Mesenchymal stem cell (in vitro differentiated cells and primary cell): Measurements from ENCODE around the gene LMF1.

ENCODE experiments used
- DNase-seq: peaks from one replicate; pipeline ENCODE4 v3.0.0-alpha.2; 2013
- H2AFZ ChIP-seq: one replicate; pipeline ENCODE4 v1.6.1; 2013; ENCODE audit warnings: low read depth, mild to moderate bottlenecking, control low read depth, inconsistent platforms, low read length, moderate library complexity
- H2AK5ac ChIP-seq: 2 replicates; pipeline ENCODE4 v1.6.1; 2013; ENCODE audit warnings: low read length, moderate library complexity, mild to moderate bottlenecking, inconsistent platforms; ENCODE audit not compliant: severe bottlenecking
- H2BK120ac ChIP-seq: one replicate; pipeline ENCODE4 v1.6.1; 2013; ENCODE audit warnings: low read depth, mild to moderate bottlenecking, inconsistent platforms, low read length, moderate library complexity
- H2BK12ac ChIP-seq, 2 experiments: one replicate each; pipeline ENCODE4 v1.6.1; 2013; ENCODE audit warnings: inconsistent platforms in 2 of 2, low read length in 2 of 2, mild to moderate bottlenecking in 2 of 2, moderate library complexity in 2 of 2, control low read depth in 1 of 2
- H2BK15ac ChIP-seq: one replicate; pipeline ENCODE4 v1.6.1; 2013; ENCODE audit warnings: mild to moderate bottlenecking, low read depth, inconsistent platforms; ENCODE audit not compliant: poor library complexity, severe bottlenecking
- H2BK5ac ChIP-seq: 2 replicates; pipeline ENCODE4 v1.6.1; 2013; ENCODE audit warnings: low read depth, mild to moderate bottlenecking, low read length, control low read depth, inconsistent platforms; ENCODE audit not compliant: poor library complexity, severe bottlenecking
- H3K14ac ChIP-seq, 2 experiments: one replicate each; pipeline ENCODE4 v1.6.1; 2013; ENCODE audit warnings: inconsistent platforms in 2 of 2, low read length in 2 of 2, control low read depth in 1 of 2, mild to moderate bottlenecking in 1 of 2, moderate library complexity in 1 of 2
- H3K18ac ChIP-seq, 2 experiments: one replicate each; pipeline ENCODE4 v1.6.1; 2013; ENCODE audit warnings: inconsistent platforms in 2 of 2, low read length in 2 of 2, control low read depth in 1 of 2, low read depth in 1 of 2, mild to moderate bottlenecking in 1 of 2
- H3K23ac ChIP-seq, 2 experiments: one replicate each; pipeline ENCODE4 v1.6.1; 2013; ENCODE audit warnings: inconsistent platforms in 2 of 2, low read length in 2 of 2, mild to moderate bottlenecking in 2 of 2, moderate library complexity in 2 of 2, control low read depth in 1 of 2
- H3K27ac ChIP-seq: 2 replicates; pipeline ENCODE4 v1.5.1; 2013; ENCODE audit warnings: mild to moderate bottlenecking, moderate library complexity, low read length, control low read depth, inconsistent platforms; ENCODE audit not compliant: poor library complexity, severe bottlenecking
- H3K27me3 ChIP-seq, 2 experiments: 2 replicates each; pipeline versions ENCODE4 v1.6.1 to v1.7.0; 2013; ENCODE audit warnings: low read length in 2 of 2, mild to moderate bottlenecking in 2 of 2, moderate library complexity in 2 of 2, control low read depth in 1 of 2, inconsistent platforms in 1 of 2; ENCODE audit not compliant: control insufficient read depth in 1 of 2, insufficient read depth in 1 of 2
- H3K36me3 ChIP-seq, 2 experiments: 2 replicates each; pipeline versions ENCODE4 v1.6.1 to v1.7.0; 2013; ENCODE audit warnings: low read length in 2 of 2, control low read depth in 1 of 2, inconsistent platforms in 1 of 2, low read depth in 1 of 2, mild to moderate bottlenecking in 1 of 2; ENCODE audit not compliant: insufficient read depth in 2 of 2, control insufficient read depth in 1 of 2
- H3K4ac ChIP-seq, 2 experiments: one replicate each; pipeline ENCODE4 v1.6.1; 2013; ENCODE audit warnings: inconsistent platforms in 2 of 2, low read length in 2 of 2, mild to moderate bottlenecking in 2 of 2, moderate library complexity in 2 of 2, control low read depth in 1 of 2, low read depth in 1 of 2
- H3K4me1 ChIP-seq: 2 replicates; pipeline ENCODE4 v1.6.1; 2013; ENCODE audit warnings: low read depth, low read length, control low read depth; ENCODE audit not compliant: control insufficient read depth, insufficient read depth
- H3K4me2 ChIP-seq: 2 replicates; pipeline ENCODE4 v1.6.1; 2013; ENCODE audit warnings: low read length, mild to moderate bottlenecking, inconsistent platforms; ENCODE audit not compliant: poor library complexity, severe bottlenecking
- H3K4me3 ChIP-seq, 2 experiments: 2 replicates each; pipeline versions ENCODE4 v1.5.1 to v1.7.0; 2013; ENCODE audit warnings: low read length in 2 of 2, mild to moderate bottlenecking in 2 of 2, control low read depth in 1 of 2, low read depth in 1 of 2; ENCODE audit not compliant: insufficient read depth in 1 of 2
- H3K79me1 ChIP-seq: replicated peaks from 2 replicates; pipeline ENCODE4 v1.6.1; 2013; ENCODE audit warnings: mild to moderate bottlenecking, control low read depth, low read length, inconsistent platforms; ENCODE audit not compliant: poor library complexity, severe bottlenecking
- H3K9ac ChIP-seq: 2 replicates; pipeline ENCODE4 v1.7.0; 2013; ENCODE audit warnings: mild to moderate bottlenecking, low read length, moderate library complexity
- H3K9me3 ChIP-seq: 2 replicates; pipeline ENCODE4 v1.7.0; 2013; ENCODE audit warnings: mild to moderate bottlenecking, low read length; ENCODE audit not compliant: control insufficient read depth
- H4K8ac ChIP-seq: one replicate; pipeline ENCODE4 v1.6.1; 2013; ENCODE audit warnings: inconsistent platforms, mild to moderate bottlenecking, low read length, moderate library complexity
- H4K91ac ChIP-seq: one replicate; pipeline ENCODE4 v1.6.1; 2013; ENCODE audit warnings: mild to moderate bottlenecking, low read length, inconsistent platforms
- WGBS: methylation state at CpG from one replicate; pipeline ENCODE4 v1.1.7; 2013; ENCODE audit warnings: mixed read lengths; 5-methylcytosine and 5-hydroxymethylcytosine counted together

The LMF1 gene

DNA sequence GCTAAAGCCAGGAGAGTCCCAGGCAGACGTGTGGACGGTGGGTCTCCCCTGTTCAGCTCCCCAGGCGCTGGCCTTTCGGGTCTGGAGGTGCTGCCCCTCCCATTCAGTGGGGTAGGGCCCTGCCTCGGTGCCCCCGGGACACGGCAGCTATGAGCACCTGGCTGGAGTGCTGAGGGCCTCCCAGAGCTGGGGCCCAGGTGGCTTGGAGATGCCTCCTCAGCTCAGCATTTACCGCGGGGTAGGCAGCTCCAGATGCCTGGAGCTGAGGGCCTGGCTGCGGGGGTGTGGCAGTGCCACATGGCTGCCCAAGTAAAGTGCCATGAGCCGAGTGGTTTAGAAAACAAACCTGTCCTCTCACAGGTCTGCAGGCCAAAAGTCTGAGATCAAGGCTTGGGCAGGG, 30.3 kb upstream of the LMF1 start:
- H2BK15ac ChIP-seq: no peak overlapping the region
- no peak overlapping the region for H3K23ac ChIP-seq
- H3K9me3 ChIP-seq: peaks cover 6% of the 10 kb centered on the region
- no peak overlapping the region for H3K9ac ChIP-seq
- no peak overlapping the region for H2AFZ ChIP-seq
- H4K8ac ChIP-seq: no peak overlapping the region
- H3K4me2 ChIP-seq: no peak overlapping the region
- H3K18ac ChIP-seq: no peak overlapping the region
- no peak overlapping the region for H4K91ac ChIP-seq
- no peak overlapping the region for H3K4me3 ChIP-seq
- no peak overlapping the region for H2BK5ac ChIP-seq
- no peak overlapping the region for H2AK5ac ChIP-seq
- no peaks in the 10 kb centered on the region for H3K36me3 ChIP-seq
- H3K4me1 ChIP-seq: peaks cover 28% of the 10 kb centered on the region
- 86% methylated on average over 11 of the region's 11 CpGs for WGBS
- no peak for DNase-seq
- no peak overlapping the region for H3K14ac ChIP-seq
- H2BK12ac ChIP-seq: no peak overlapping the region
- H3K79me1 ChIP-seq: no peaks in the 10 kb centered on the region
- H3K27ac ChIP-seq: no peak overlapping the region
- H3K4ac ChIP-seq: no peak overlapping the region
- peaks cover 60 to 69% of the 10 kb centered on the region in 2 experiments for H3K27me3 ChIP-seq
- no peak overlapping the region for H2BK120ac ChIP-seq

GRCh38 chr16:1000608-1001007, 29.8 kb upstream of the LMF1 start:
- Histone ChIP-seq H3K4me3 (no peak overlapping the region), H3K9ac (no peak overlapping the region), H3K4me2 (no peak overlapping the region), H3K36me3 (no peaks in the 10 kb centered on the region), H3K9me3 (peaks cover 11% of the 10 kb centered on the region), H3K14ac (no peak overlapping the region), H4K91ac (no peak overlapping the region), H2BK12ac (no peak overlapping the region), H2AFZ (no peak overlapping the region), H3K79me1 (no peaks in the 10 kb centered on the region), H3K4me1 (peaks cover 28% of the 10 kb centered on the region), H2BK15ac (no peak overlapping the region), H3K27ac (no peak overlapping the region), H3K18ac (no peak overlapping the region), H2BK120ac (no peak overlapping the region), H2AK5ac (no peak overlapping the region), H3K27me3 (peaks cover 64 to 71% of the 10 kb centered on the region in 2 experiments), H3K23ac (no peak overlapping the region), H3K4ac (no peak overlapping the region), H2BK5ac (no peak overlapping the region), H4K8ac (no peak overlapping the region)
- DNase-seq: no peak
- WGBS: 89% methylated on average over 16 of the region's 17 CpGs

GRCh38 chr16:999677-1000076, 28.9 kb upstream of the LMF1 start:
- H4K91ac ChIP-seq: no peak overlapping the region
- 82% methylated on average over 11 of the region's 11 CpGs for WGBS
- no peak overlapping the region for H3K18ac ChIP-seq
- no peak overlapping the region for H3K4me3 ChIP-seq
- H3K14ac ChIP-seq: no peak overlapping the region
- no peak overlapping the region for H2AK5ac ChIP-seq
- H3K36me3 ChIP-seq: no peaks in the 10 kb centered on the region
- H3K4ac ChIP-seq: no peak overlapping the region
- H2AFZ ChIP-seq: no peak overlapping the region
- no peak overlapping the region for H3K23ac ChIP-seq
- no peak for DNase-seq
- H2BK15ac ChIP-seq: no peak overlapping the region
- H2BK5ac ChIP-seq: no peak overlapping the region
- H4K8ac ChIP-seq: no peak overlapping the region
- no peaks in the 10 kb centered on the region for H3K79me1 ChIP-seq
- no peak overlapping the region for H3K27ac ChIP-seq
- H3K4me1 ChIP-seq: peaks cover 28% of the 10 kb centered on the region
- no peak overlapping the region for H2BK12ac ChIP-seq
- H3K4me2 ChIP-seq: no peak overlapping the region
- H2BK120ac ChIP-seq: no peak overlapping the region
- peaks cover 20% of the 10 kb centered on the region for H3K9me3 ChIP-seq
- H3K9ac ChIP-seq: no peak overlapping the region
- peaks cover 60 to 71% of the 10 kb centered on the region in 2 experiments for H3K27me3 ChIP-seq

DNA sequence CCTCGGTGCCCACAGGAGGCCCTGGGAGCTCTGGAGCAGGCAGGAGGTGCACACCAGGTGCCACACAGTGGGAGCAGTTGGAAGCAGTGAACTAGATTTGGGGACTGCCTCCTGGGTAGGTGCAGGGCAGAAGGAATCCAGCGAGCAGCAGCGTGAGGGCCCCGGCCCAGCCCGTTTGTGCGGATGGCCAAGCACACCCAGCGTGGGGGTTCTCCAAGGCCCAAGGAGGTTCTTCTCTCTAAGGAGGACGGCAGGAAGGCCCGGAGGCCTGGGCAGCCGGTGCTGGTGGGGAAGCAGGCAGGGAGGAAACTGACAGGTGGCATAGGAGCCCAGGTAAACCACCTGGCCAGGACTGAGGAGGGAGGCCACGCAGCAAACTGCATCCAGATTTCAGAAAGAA, 27.8 kb upstream of the LMF1 start:
- H4K8ac ChIP-seq: no peak overlapping the region
- no peak overlapping the region for H3K4ac ChIP-seq
- H2BK15ac ChIP-seq: no peak overlapping the region
- no peak overlapping the region for H2BK120ac ChIP-seq
- no peak overlapping the region for H2AFZ ChIP-seq
- no peak overlapping the region for H3K27ac ChIP-seq
- no peak overlapping the region for H3K18ac ChIP-seq
- H3K36me3 ChIP-seq: no peaks in the 10 kb centered on the region
- no peak overlapping the region for H2BK12ac ChIP-seq
- no peak overlapping the region for H2BK5ac ChIP-seq
- DNase-seq: no peak
- no peaks in the 10 kb centered on the region for H3K79me1 ChIP-seq
- peaks cover 21% of the 10 kb centered on the region for H3K4me1 ChIP-seq
- H3K14ac ChIP-seq: no peak overlapping the region
- no peak overlapping the region for H3K9ac ChIP-seq
- H3K23ac ChIP-seq: no peak overlapping the region
- H3K4me3 ChIP-seq: no peak overlapping the region
- 82% methylated on average over 11 of the region's 11 CpGs for WGBS
- no peak overlapping the region for H2AK5ac ChIP-seq
- peaks cover 60 to 71% of the 10 kb centered on the region in 2 experiments for H3K27me3 ChIP-seq
- peaks cover 24% of the 10 kb centered on the region for H3K9me3 ChIP-seq
- H4K91ac ChIP-seq: no peak overlapping the region
- H3K4me2 ChIP-seq: no peak overlapping the region
